Measurements from ENCODE around the gene C16orf90.

- TF ChIP-seq POLR2AphosphoS5 (IDR thresholded peaks at IDR 0.05): no peak
- no peak for TF ChIP-seq EP300 (IDR thresholded peaks at IDR 0.05)
- TF ChIP-seq, protein P1, sequence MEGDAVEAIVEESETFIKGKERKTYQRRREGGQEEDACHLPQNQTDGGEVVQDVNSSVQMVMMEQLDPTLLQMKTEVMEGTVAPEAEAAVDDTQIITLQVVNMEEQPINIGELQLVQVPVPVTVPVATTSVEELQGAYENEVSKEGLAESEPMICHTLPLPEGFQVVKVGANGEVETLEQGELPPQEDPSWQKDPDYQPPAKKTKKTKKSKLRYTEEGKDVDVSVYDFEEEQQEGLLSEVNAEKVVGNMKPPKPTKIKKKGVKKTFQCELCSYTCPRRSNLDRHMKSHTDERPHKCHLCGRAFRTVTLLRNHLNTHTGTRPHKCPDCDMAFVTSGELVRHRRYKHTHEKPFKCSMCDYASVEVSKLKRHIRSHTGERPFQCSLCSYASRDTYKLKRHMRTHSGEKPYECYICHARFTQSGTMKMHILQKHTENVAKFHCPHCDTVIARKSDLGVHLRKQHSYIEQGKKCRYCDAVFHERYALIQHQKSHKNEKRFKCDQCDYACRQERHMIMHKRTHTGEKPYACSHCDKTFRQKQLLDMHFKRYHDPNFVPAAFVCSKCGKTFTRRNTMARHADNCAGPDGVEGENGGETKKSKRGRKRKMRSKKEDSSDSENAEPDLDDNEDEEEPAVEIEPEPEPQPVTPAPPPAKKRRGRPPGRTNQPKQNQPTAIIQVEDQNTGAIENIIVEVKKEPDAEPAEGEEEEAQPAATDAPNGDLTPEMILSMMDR (IDR thresholded peaks at IDR 0.05): no peak
- no peak for TF ChIP-seq POLR2A (IDR thresholded peaks at IDR 0.05)
Measured at GRCh38 chr16:3482659-3483241, 12.5 kb downstream of the C16orf90 start.
